H1 (cell line): Measurements from ENCODE around the gene MMS19. TPM values are rescaled to one million over a fixed set of nuclear protein-coding genes. Genes with fewer than 3 reads are reported as not detected.

Experiments
- CREB1 ChIP-seq: IDR thresholded peaks from 2 replicates; pipeline ENCODE4 v1.6.1; 2012; ENCODE audit warnings: inconsistent platforms
- EP300 ChIP-seq, 2 experiments: IDR thresholded peaks; 1 replicate in 1 of 2; 2 replicates in 1 of 2; pipeline ENCODE4 v1.6.1; 2011 to 2012; ENCODE audit warnings: low read depth in 2 of 2, low read length in 2 of 2, mild to moderate bottlenecking in 2 of 2, borderline replicate concordance in 1 of 2, inconsistent platforms in 1 of 2, moderate library complexity in 1 of 2
- polyA plus RNA-seq, 7 experiments: library from polyadenylated mRNA; depleted of rRNA in 3 of 7; stranded (reverse) in 5 of 7; unstranded in 2 of 7; fragments of >200 nt in 5 of 7; fragments of 200-250 nt in 2 of 7; gene quantifications; 1 replicate in 5 of 7; 2 replicates in 1 of 7; 4 replicates in 1 of 7; pipeline versions ENCODE4 v1.2.1 to v1.2.3, GENCODE V29; 2011 to 2013; ENCODE audit warnings: missing spikeins in 2 of 7, mixed read lengths in 2 of 7
- total RNA-seq: library from RNA; stranded (reverse); fragmentation: NEBNext Ultra II Directional; extraction: Animal tissue kit (Norgen Biotek cat#: 25700); gene quantifications from 2 replicates; pipeline ENCODE4 v1.2.1, GENCODE V29; 2021

The MMS19 gene
- total and polyA plus RNA-seq, 2 of the 8 experiments (the other 6 are each of a cell fraction or from before 2014, with no cell fraction given), result 130 to 221 TPM

- no peak for TF ChIP-seq EP300 (IDR thresholded peaks at IDR 0.05; ENCODE audit: borderline replicate concordance in 1 of 2, low read depth in 2 of 2, low read length in 2 of 2)
- TF ChIP-seq CREB1, result no peak
Observed at GRCh38 chr10:97454330-97455036, 43.7 kb downstream of the MMS19 start (continued).
